ENCODE measurements around the gene SNX25.
A peak's percentile ranks its signal among the peaks of the same experiment; 100 is the strongest.
"Not testable (repeated sequence)": the region's sequence is repeated elsewhere in the genome, so short reads cannot be mapped to it uniquely, and the experiment has no call there.

Gene SNX25

DNA sequence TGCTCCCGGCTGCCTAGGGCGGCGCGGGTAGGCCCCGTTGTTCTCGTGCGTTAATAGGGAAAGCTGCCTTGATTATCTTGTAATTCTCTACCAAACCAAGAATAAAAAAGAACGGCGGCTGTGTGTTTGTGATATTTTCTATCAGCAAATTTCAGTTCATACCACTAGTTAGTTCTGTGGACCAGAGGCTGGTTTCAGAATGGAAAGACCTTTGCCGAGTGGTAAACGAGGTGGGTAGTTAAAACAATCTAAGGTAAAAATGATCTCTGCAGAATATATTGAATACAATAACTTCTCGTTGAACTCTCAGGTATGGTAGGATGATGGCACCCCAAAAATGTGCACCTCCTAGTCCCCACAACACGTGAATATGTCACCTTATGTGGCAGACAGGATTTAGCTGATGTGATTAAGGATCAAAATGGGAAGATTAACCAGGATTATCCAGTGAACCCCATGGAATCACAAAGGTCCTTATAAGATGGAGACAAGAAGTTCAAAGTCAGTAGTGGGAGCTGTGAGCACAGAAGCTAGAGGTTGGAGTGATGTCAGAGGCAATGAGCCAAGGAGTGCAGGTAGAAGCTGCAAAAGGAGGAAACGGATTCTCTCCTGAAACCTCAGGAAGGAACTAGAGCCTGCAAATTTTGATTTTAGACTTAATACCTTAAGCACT, 5.0 kb upstream of the SNX25 start:
- DNase-seq (ENCODE audit: low read depth in 3 of 3): no peak

DNA sequence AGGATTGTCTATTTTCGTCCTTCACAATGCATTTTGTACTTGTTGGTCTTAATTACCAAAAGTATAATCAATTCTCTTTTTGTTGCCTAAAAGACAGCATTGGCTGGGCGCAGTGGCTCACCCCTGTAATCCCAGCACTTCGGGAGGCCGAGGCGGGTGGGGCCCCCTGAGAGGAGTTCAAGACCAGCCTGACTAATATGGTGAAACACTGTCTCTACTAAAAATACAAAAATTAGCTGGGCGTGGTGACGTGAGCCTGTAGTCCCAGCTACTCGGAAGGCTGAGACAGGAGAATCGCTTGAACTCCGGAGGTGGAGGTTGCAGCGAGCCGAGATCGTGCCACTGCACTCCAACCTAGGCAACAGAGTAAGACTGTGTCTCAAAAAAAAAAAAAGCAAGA, 4.3 kb upstream of the SNX25 start:
- DNase-seq (ENCODE audit: low read depth in 3 of 3): not testable (repeated sequence)

DNA sequence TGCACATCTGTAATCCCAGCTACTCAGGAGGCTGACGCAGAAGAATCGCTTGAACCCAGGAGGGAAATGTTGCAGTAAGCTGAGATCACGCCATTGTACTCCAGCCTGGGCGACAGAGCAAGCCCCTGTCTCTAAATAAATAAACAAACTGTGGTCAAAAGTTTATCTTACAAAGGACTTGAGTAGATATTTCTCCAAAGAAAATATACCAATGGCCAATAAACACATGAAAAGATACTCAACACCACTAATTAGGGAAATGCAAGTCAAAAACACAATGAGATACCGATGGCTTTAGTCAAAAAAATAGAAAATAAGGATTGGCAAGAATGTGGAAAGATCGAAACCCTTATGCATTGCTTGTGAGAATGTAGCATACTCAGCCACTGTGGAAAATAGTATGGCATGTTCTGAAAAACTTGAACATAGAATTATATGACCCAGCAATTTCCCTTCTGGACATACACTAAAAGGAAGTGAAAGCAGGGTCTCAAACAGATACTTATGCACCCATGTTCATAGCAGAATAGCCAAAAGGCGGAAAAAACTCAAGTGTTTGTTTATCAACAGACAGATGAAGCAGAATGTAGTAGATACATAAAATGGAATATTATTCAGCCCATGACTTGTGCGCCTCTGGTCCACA, 3.6 kb upstream of the SNX25 start:
- no peak for DNase-seq (ENCODE audit: low read depth in 3 of 3)

DNA sequence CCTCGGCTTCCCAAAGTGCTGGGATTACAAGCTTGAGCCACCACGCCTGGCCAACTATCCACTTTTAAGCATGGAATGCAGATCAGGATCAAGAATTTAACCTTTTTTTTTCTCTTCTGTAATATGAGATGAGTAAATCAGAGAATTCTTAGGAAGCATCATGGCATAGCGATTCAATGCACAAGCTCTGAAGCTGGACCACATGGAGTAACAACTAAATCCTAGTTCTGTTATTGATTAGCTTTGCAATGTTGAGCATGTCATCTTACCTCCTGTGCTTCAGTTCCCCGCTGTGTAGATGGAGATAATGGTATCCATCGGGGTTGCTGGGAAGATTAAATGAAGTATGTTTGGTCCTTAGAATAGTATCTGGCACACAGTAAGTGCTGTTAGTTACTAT, 1.9 kb upstream of the SNX25 start:
- DNase-seq (ENCODE audit: low read depth in 3 of 3): no peak

DNA sequence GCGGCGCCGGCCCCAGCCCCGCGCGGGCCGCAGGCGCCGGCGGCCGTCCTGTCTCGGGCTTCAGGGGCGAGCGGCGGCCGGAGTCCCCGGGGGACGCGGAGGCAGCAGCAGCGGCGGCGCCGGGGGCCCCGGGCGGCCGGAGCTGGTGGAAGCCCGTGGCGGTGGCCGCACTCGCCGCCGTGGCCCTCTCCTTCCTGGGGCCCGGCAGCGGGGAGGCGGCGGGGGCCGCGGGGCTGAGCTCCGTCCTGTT, 379 bp downstream of the SNX25 start:
- not testable (repeated sequence) for DNase-seq (ENCODE audit: low read depth in 3 of 3)

DNA sequence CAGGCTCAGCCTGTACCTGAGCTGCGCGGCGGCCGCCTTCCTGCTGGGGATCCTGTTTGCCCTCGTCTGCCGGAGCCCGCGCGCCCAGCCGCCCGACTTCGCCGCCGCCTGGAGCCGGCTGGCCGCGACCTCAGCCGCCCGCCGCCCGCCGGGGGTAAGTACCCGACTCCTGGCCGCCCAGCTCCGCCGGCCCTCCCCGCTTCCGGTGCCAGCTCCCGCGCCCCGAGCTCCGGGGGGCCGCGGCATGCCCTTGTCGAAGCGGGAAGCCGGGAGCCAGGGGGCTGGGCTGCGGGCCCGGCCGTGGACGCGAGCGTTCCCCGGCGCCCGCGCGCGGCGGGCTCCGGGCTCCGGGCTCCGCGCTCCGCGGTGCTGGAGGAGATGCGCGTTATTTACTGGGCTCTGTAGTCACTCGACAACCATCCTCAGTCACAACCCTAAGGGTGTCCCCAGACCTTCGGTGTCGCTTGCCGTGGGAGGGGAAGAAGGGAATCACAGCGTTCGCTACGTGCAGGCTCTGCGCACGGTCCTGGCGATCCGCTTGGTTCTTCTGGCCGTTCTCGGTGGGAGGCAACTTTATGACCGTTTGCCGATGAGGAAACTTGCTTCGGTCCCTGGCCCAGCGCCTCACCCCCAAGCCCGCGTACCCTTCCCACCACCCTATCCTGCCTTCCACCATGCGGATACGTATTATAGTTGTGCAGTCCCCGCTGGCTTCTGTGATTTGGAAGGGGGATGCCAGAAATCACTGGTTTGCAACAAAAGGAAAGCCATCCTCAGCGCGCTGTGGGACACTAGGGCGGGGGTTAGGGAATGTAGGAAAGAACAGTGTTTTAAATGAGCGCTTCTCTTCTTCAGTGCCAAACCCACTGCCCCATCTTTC, 944 bp downstream of the SNX25 start:
- DNase-seq (ENCODE audit: low read depth in 3 of 3): peak in 2 of 3 experiments; percentile 18 to 42

DNA sequence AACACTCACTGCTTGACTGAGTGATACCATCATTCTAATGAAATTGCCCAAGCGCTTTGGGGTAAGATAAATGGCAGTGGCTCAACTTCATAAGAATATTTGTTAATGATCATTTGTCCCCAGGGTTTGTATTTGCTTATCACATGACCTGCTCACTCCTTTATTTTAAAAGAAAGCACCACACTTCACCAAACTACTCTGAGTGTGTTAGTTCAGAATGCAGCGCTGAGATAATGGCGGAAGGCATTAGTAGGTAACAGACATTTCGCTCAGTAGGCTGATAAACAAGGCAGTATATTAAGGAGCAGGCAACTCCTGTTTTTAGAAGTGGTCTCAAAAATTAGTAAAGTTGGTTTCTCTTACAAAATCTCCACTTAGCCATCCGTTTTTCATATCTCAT, 1.6 kb downstream of the SNX25 start:
- no peak for DNase-seq (ENCODE audit: low read depth in 3 of 3)

DNA sequence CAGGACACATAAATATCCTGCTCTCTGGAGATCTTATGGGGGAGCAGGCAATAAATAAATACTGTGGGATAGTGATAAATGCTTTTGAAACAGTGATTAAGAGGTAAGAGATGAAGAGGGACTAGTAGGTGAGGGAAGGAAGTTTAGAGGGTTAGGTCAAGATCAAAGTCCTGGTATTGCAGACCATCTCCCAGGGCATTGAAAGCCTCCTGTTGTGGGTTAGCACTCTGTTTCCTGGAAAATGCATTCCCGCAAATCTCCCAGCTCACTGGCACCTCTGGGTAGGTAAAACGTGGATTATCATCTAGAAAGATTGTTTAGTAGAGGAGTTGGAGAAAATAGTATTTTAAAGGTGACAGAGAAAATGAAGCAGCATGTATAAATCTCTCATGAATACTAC, 2.2 kb downstream of the SNX25 start:
- DNase-seq (ENCODE audit: low read depth in 3 of 3): no peak

DNA sequence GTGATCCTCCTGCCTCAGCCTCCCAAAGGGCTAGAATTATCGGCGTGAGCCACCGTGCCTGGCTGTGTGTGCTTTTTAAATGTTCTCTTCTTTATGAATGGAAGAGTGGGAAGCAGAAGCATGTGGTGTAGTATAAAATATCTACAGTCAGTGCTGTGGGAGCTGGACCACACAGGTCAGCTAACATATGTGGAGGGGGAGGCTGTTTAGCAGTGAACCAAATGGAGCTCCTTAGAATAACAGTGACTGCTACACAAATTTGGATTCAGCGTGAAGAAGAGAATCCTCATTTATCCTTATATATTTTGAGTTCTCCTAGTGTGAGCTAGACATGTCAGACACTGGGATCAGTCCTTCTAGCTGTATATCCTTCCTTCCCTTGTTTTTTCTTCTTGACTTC, 3.2 kb downstream of the SNX25 start:
- DNase-seq (ENCODE audit: low read depth in 3 of 3): no peak

DNA sequence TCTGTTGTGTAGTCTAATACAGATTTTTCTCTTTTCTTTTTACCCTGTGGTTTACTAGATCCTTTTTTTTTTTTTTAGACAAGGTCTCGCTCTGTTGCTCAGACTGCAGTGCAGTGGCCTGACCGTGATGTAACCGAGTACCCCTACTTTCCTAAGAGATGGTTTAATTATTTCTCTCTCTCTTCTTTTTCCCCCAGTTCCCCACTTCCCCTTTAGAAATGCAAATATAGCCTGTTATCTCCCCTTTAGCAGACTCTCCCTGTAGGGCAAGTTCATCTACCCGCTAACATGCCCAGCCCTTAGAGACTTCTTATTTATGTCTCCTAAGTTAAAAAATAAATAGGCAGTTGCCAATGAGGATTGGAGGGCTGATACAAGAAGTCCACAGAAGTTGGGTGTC, 4.5 kb downstream of the SNX25 start:
- no peak for DNase-seq (ENCODE audit: low read depth in 3 of 3)

DNA sequence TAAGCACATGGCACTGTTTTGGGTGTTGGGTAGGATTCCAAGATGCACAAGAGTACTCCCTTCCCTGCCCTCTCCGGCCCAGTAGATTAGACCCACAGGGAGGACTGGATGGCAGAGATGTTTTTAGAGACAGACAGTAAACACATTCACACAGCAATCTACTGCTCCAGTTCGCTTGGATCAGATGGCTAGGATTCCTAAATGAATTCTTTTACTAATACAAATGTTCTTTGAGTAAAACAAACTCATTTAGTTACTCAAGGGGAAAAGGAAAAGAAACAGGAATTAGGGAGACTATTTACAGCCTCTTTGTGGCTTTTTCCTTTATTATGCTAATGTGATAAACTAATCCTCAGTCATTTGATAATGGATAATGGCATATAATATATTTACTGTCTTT, 5.9 kb downstream of the SNX25 start:
- no peak for DNase-seq (ENCODE audit: low read depth in 3 of 3)

DNA sequence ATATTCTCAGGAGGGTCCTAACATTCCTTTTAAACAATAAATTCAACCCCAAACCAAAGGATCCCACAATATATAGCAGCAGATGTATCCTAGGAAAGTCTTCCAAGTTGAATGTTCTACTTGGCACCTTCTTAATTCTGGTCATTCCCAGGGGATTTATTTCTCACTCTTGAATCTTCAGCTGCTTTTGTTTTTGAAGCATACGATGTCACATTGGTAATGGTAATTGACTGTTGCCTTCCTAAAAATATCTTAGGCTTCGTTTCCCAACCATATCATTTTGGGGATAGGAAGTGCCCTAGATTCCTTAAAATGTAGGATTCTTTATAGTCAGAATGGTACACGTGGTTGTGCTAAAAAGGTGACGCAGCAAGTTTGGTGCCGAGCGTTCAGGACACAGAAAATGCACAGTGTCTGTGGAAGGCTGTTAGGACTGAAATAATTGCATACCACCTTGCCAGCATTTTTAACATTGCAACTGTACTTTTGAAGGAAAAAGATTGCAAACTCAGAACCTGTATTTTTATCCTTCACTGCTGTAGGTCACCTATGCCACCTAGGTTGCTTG, 8.1 kb downstream of the SNX25 start:
- DNase-seq (ENCODE audit: low read depth in 3 of 3): no peak

DNA sequence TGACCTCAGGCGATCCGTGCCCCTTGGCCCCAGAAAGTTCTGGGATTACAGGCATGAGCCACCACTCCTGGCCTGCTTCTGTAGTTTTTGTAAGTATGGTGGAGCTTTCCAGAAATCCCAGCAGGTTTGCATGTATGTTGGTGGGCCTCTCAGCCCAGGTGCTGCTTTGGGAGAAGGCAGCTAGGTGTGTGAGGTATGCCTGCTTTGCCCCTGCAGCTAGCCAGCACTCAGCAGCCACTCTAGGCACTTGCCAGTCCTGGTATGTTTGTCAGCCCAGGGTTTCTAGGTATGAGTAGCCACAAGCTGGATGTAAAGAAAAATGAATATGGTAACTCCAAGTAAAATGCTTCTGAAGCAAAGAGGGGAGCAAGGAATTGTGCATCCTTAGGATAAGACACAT, 8.9 kb downstream of the SNX25 start:
- DNase-seq (ENCODE audit: low read depth in 3 of 3): no peak

DNA sequence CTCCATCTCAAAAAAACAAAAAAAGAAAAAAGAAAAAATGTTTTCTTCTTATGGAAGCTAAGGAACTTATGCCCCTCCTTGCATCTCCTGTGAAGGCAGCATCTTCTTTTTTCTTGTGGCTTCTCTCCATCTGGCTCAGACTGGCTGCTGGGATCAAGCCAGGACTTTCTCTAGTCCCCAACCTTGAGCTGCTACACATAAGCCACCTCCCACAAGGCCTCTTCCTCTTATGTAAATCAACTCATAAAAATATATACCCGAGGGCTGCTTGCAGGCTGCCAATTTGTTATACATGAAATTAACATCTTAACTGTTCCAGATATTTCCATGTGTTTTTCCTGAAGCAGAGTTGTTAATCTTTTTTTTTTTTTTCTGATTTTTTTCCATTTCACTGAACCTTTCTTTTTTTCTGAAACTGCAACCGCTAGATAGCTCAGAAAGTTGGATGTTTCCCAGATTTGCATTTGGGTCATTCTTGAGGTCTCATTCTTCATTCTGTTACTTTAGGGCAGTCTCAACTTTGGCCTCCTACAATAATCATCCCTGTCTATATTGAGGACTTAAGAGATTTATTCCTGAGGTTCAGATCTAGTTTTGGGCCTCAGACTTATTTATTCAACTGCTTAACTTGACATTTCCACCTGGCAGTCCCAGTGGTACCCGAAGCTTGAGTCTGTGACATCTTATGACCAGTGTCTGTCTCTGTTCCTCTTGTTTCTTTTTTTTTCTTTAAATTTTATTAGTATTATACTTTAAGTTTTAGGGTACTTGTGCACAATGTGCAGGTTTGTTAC, 10.3 kb downstream of the SNX25 start:
- DNase-seq (ENCODE audit: low read depth in 3 of 3): no peak

DNA sequence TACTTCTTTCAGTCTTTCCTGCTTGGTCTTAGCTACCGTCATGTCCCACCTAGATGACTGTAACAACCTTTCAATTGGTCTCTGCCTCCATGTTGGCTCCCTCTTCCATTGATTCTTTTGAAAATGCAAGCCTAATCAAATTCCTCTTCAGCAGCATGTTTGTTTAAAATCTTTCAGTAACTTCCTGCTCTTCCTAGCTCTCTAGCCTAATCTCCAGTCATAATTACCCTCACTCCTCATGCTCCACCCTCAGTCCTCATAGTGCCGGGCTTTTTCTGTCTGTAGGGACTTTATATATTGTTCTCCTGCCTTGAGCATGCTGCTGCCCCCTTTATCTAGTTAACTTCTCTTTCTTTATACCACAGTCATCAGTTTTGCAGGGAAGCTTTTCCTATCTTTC, 12.1 kb downstream of the SNX25 start:
- no peak for DNase-seq (ENCODE audit: low read depth in 3 of 3)

DNA sequence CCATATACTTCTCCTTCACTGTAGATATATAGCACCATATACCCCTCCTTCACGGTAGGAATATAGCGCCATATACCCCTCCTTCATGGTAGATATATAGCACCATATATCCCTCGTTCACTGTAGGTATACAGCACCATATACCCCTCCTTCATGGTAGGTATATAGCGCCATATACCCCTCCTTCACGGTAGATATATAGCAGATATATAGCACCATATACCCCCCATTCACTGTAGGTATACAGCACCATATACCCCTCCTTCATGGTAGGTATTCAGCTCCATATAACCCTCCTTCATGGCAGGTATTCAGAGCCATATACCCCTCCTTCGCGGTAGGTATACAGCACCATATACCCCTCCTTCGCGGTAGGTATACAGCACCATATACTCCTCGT, 12.5 kb downstream of the SNX25 start:
- no peak for DNase-seq (ENCODE audit: low read depth in 3 of 3)

DNA sequence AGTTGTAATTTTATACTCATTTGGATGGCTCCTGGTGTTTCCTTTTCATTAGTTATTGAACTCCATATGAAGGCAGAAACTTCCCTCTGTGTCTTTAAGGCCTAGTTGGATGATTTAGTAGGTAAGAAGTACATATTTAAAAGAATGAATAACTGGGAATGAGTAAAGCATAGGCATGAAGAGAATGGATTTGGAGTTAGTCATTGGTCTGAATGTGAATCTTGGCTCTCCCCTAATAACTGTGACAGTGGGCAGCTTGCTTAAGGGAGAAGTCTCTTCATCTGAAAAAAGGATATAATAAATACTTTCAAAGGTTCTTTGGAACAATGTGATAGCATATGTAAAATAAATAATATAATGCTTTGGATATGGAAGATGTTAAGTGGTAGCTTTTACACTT, 13.2 kb downstream of the SNX25 start:
- no peak for DNase-seq (ENCODE audit: low read depth in 3 of 3)

DNA sequence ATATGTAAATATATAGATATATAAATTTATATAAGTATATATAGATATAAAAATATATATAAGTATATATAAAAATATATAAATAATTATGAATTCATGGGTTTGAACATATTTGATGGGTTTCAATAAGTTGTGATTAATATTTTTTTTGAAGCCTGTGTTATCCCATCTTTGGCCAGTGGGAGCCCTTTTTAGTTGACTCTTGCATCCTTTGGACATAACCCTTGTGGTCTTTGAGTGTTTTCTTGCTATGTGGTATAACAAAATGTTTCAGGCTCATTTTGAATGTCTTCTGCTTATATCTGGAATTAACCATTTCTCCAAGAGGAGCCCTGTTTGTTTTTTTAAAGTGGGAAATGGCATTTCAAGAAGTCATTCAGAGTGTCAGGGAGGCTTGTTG, 15.2 kb downstream of the SNX25 start:
- no peak for DNase-seq (ENCODE audit: low read depth in 3 of 3)

DNA sequence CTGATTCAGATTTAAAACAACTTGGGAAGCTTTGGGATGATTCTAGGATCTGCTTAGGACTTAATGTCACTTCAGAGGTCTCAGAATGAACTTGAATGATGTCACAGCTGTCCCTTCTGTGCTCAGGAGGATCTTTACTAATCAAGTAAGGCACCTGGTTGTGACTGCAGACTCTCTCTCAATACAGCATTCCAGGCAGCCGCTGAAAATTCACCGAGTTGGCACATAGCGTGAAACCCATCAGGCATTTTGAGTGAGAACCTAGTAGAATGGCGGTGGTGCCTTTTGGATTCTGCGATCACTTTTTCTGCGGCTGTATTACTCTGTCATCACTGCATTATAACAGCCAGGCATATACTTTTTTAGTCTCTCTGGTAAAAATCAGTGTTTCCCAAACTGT, 16.5 kb downstream of the SNX25 start:
- DNase-seq (ENCODE audit: low read depth in 3 of 3): no peak

DNA sequence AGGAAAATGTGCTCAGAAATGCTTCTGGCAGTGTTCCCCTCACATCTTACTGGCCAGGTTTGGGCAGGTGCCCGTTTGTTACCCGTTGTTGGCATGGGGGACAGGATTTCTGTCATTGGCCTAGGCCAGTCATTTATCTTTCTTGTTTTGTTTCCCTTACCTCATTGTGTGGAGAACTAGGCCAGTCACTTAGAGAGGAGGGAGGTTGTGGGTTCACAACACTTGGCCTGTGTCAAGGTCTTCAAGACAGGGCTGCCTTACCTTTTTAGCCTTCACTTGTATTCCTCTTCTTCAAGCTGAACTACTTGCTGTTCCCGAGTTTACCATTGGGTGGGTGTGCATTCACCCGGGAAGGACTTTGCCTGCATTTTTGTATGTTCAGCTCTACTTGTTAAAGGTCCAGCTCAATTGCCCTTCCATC, 17.7 kb downstream of the SNX25 start:
- DNase-seq (ENCODE audit: low read depth in 3 of 3): no peak

DNA sequence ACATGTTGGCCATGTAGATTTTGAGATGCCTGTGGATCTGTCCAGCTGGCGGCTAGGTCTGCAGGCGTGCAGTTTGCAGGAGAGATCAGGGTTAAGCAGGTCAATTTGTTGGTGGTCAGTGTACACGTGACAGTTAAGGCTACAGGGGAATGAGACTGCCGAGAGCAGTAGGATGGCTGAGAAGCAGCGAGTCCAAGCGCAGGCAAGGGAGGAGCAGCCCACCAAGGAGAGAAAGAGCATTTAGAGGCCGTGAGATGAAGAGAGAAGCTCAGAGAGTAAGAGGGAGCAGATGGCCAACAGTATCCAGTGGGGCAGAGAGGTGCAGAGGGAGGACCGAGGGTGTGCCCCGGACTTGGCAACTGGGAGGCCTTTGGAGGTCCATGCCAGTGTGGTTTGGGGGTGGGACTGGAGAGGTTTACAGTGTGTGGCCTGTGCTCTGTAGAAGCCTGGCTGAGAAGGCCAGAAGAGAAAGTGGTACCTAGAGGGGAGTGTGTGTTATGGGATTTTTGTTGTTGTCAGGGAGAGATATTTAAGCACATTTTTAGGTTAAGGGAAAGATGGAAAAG, 18.4 kb downstream of the SNX25 start:
- DNase-seq (ENCODE audit: low read depth in 3 of 3): no peak

Measured in stimulated activated CD4-positive, alpha-beta T cell treated with anti-CD3 and anti-CD28 coated beads, TNF-alpha, amount 100 ng/mL, for 24 hours (primary cell).